Measurements from ENCODE around the gene FOLR2.

Gene FOLR2

DNA sequence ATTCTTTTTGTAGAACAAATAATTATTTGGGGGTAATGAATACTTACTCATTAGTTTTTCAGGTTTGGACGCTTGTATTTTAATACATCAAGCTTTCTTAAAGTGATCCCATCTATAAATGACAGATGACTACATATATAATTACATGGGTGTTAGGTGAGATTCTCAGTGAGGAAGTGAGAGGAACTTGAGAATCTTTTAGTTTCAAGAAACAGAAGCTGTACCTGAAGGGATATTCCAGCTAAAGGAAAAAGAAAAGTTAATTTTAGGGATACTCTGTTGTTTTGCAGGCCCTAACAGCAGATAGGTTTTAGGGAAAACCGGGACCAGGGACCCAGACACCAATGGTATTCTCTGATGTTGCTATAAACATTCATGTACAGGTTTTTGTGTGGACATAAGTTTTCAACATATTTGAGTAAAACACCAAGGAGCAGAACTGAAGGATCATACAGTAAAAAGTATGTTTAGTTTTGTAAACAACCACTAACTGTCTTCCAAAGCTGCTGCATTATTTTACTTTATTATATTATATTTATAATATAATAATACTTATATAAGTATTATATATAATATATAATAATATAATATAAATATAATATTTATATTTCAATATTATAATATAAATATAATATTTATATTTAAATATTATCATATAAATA, 51.5 kb downstream of the FOLR2 start:
- DNase-seq (ENCODE audit: low spot score) = no peak
